WI38 (cell line): ENCODE data around the gene LRWD1.

Experiments used
- H3K4me3 ChIP-seq: 2 replicates; pipeline ENCODE4 v1.5.1; 2011; ENCODE audit warnings: low read depth, mild to moderate bottlenecking, control low read depth, low read length
- TF ChIP-seq, protein P1 (sequence below): IDR thresholded peaks from 2 replicates; pipeline ENCODE4 v1.5.1; 2012; ENCODE audit warnings: low read depth, mild to moderate bottlenecking, control low read depth, low read length

Gene LRWD1

GRCh38 chr7:102464577-102465280, at the start of gene LRWD1, which contains the start of gene ALKBH4:
Gene LRWD1, plus strand, starts transcription at chr7:102464984. Its CDS starts 97 bp downstream, at chr7:102465081.
Gene ALKBH4, minus strand, starts transcription at chr7:102464863. Its CDS starts 27 bp downstream, at chr7:102464836.
- H3K4me3 ChIP-seq, result peak within 1 kb of the TSS; percentile 99
- TF ChIP-seq, protein P1, sequence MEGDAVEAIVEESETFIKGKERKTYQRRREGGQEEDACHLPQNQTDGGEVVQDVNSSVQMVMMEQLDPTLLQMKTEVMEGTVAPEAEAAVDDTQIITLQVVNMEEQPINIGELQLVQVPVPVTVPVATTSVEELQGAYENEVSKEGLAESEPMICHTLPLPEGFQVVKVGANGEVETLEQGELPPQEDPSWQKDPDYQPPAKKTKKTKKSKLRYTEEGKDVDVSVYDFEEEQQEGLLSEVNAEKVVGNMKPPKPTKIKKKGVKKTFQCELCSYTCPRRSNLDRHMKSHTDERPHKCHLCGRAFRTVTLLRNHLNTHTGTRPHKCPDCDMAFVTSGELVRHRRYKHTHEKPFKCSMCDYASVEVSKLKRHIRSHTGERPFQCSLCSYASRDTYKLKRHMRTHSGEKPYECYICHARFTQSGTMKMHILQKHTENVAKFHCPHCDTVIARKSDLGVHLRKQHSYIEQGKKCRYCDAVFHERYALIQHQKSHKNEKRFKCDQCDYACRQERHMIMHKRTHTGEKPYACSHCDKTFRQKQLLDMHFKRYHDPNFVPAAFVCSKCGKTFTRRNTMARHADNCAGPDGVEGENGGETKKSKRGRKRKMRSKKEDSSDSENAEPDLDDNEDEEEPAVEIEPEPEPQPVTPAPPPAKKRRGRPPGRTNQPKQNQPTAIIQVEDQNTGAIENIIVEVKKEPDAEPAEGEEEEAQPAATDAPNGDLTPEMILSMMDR, result no peak

GRCh38 chr7:102415685-102416225, 49.0 kb upstream of the LRWD1 start:
- TF ChIP-seq, protein P1, result no peak

GRCh38 chr7:102416406-102416805, 48.4 kb upstream of the LRWD1 start:
- TF ChIP-seq, protein P1, result no peak
- H3K4me3 ChIP-seq, result no peak overlapping the region

More at GRCh38 chr7:102415685-102416225, 49.0 kb upstream of the LRWD1 start:
- H3K4me3 ChIP-seq, result no peak overlapping the region

- H3K4me3 ChIP-seq, result no peak overlapping the region
- TF ChIP-seq, protein P1, result no peak
Measured at GRCh38 chr7:102417105-102417504, 47.7 kb upstream of the LRWD1 start.

DNA sequence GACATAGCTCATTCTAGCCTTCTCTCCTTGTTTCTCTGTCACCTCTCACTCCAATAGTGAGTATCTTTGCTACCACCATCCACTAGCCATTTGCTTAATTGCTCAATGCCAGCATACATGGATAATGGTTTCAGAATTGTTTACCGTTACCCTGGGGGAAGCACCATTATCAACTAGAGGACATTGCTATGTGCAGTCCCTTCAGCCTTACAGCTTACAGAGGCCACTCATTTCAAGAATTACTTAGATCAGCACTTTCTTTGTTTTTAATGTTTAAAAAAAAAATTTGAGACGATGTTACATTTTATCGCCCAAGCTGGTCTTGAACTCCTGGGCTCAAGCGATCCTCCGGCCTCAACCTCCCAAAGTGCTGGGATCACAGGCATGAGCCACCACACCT, 46.2 kb upstream of the LRWD1 start:
- TF ChIP-seq, protein P1, result no peak
- no peak overlapping the region for H3K4me3 ChIP-seq

DNA sequence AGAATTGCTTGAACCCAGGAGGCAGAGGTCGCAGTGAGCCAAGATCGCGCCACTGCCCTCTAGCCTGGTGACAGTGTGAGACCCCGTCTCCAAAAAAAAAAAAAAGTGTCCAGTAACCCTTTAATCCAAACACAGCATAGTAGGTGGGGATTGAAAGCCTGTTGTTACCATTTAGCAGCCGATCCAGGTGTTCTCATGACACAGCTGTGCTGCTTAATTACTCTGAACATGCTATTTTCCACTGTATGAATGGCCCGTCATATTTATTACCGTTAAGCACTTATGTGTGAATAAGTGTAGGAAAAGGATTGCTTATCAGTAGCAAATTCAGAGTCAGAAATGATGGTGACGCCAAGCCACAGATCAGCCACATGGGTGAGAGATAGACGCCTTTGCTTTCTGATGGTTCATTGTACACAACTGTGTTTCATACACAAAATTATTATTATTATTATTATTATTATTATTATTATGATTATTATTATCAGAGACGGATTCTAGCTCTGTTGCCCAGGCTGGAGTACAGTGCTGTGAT, 43.0 kb upstream of the LRWD1 start:
- H3K4me3 ChIP-seq, result no peak overlapping the region
- TF ChIP-seq, protein P1, result no peak

GRCh38 chr7:102424129-102424551, 40.6 kb upstream of the LRWD1 start:
- no peak overlapping the region for H3K4me3 ChIP-seq
- TF ChIP-seq, protein P1, result no peak
